OCI-LY3 (cell line): Measurements from ENCODE around the gene OVAAL.

Experiments used
- EZH2phosphoT487 ChIP-seq: fragments of 200-600 bp; shearing (Covaris generic); IDR thresholded peaks from 2 replicates; pipeline ENCODE4 v1.6.1; 2018; ENCODE audit warnings: antibody characterized with exemption, mixed run types, low read depth
- TF ChIP-seq, protein P1 (sequence below): fragments of 200-600, 300-600 bp; sonication (generic); IDR thresholded peaks from 2 replicates; pipeline ENCODE4 v1.5.1; 2014; ENCODE audit warnings: antibody characterized with exemption, low read length, low read depth

DNA sequence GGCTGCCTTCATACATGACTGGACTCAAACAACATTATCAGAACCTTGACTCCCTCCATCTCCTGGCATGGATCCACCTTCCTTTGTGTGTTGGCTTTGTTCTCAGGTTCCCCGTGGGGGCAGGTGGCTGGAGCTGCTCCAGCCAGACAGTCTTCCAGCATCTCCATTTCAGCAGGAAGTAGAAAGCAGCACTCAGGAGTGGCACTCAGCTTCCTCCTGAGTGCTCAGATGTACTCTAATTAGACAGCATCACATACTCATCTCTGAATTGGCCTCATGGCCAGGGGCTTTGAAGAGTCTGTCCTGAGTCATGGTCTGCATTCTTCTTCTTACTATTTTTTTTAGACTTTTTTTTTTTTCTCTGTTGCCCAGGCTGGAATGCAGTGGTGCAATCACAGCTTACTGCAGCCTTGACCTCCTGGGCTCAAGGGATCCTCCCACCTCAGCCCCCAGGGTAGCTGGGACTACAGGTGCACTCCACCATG lies 27.9 kb downstream of the OVAAL start:
- TF ChIP-seq, protein P1, sequence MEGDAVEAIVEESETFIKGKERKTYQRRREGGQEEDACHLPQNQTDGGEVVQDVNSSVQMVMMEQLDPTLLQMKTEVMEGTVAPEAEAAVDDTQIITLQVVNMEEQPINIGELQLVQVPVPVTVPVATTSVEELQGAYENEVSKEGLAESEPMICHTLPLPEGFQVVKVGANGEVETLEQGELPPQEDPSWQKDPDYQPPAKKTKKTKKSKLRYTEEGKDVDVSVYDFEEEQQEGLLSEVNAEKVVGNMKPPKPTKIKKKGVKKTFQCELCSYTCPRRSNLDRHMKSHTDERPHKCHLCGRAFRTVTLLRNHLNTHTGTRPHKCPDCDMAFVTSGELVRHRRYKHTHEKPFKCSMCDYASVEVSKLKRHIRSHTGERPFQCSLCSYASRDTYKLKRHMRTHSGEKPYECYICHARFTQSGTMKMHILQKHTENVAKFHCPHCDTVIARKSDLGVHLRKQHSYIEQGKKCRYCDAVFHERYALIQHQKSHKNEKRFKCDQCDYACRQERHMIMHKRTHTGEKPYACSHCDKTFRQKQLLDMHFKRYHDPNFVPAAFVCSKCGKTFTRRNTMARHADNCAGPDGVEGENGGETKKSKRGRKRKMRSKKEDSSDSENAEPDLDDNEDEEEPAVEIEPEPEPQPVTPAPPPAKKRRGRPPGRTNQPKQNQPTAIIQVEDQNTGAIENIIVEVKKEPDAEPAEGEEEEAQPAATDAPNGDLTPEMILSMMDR, result no peak
- TF ChIP-seq EZH2phosphoT487, result no peak
